ENCODE data around the gene CCDC121.

DNA sequence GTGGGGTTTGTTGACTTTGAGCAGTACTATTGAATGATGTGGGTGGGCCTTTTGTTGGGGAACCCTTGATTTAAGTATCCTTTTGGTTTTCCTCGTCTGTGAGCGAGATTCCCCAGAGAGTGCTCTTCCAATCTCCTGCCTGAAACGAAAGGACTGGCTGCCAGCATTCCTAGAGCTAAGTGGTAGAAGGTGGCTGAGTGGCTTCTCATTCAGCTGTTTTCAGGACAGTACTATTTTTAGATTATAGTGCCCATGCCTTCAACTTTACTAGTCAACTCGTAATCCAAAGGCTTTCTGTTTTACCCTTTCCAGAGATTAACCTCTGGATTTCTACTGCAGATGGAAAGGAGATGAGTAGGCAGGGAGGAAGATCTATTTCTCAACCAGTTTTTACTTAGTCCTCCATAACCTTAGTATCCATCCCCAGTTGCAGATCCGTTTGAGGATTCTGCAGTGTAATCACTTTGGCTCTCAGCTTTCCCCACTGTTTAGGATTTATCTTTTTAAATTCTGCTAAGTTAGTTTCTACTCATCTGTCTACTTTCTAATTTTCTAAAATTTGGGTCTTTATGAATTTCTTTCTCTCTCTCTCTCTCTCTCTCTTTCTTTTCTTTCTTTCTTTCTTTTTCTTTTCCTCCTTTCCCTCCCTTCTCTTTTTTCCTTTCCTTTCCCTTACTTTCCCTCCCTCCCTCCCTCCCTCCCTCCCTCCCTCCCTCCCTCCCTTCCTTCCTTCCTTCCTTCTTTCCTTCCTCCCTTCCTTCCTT is 44.1 kb upstream of the CCDC121 start:
- TF ChIP-seq CTCF (IDR thresholded peaks at IDR 0.05): no peak
- no peak for TF ChIP-seq POLR2A (IDR thresholded peaks at IDR 0.05)
